ENCODE data around the gene PLEKHG4B.

DNA sequence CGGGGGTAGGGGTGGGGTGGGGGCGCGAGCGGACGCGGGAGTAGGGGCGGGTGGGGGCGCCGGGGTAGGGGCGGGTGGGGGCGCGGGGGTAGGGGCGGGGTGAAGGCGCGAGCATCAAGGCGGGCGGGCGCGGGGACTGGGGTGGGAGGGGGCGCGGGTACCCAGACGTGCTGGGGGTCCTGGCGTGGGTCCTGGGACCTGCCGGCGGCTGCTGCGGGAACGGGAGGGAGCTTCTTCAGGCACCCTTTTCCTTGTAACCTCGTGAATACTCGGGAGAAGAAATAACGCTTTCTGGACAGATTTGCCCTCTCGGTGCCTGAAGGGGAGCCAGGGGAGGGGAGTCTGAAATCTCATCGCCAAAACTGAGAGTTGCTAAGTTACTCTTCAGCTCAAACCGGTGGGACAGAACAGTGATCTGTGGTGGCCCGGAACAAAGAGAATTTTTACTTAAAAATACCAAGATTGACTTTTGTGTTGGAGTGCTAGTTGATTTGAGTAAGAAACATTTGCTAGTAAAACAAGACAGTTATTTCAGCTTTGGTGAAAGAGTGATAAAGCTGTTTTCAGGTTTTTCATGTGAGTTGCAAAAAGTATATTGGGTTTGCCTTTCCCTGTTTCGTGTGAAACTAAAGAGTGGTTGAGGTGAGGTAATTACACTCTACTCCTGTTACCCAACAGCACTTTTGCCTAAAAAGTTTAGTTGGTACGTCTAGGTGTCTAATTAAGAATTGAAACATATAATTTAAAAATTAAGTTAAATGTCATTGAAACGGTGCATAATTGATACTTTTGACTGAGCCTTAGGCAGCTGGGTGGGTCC is 643 bp downstream of the PLEKHG4B start:
- TF ChIP-seq, protein P1, sequence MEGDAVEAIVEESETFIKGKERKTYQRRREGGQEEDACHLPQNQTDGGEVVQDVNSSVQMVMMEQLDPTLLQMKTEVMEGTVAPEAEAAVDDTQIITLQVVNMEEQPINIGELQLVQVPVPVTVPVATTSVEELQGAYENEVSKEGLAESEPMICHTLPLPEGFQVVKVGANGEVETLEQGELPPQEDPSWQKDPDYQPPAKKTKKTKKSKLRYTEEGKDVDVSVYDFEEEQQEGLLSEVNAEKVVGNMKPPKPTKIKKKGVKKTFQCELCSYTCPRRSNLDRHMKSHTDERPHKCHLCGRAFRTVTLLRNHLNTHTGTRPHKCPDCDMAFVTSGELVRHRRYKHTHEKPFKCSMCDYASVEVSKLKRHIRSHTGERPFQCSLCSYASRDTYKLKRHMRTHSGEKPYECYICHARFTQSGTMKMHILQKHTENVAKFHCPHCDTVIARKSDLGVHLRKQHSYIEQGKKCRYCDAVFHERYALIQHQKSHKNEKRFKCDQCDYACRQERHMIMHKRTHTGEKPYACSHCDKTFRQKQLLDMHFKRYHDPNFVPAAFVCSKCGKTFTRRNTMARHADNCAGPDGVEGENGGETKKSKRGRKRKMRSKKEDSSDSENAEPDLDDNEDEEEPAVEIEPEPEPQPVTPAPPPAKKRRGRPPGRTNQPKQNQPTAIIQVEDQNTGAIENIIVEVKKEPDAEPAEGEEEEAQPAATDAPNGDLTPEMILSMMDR (conservative IDR thresholded peaks at IDR 0.05; ENCODE audit: low read depth, low read length): no peak
- TF ChIP-seq EZH2 (IDR thresholded peaks at IDR 0.05; ENCODE audit: borderline replicate concordance, low read depth, low read length, poor library complexity, severe bottlenecking): no peak

Data from A673 (cell line).